ENCODE measurements around the gene RAB24.
"Not testable (repeated sequence)": the region's sequence is repeated elsewhere in the genome, so short reads cannot be mapped to it uniquely, and the experiment has no call there.

The RAB24 gene

GRCh38 chr5:177290816-177291596 lies 12.5 kb downstream of the RAB24 start:
- no peak for DNase-seq

DNA sequence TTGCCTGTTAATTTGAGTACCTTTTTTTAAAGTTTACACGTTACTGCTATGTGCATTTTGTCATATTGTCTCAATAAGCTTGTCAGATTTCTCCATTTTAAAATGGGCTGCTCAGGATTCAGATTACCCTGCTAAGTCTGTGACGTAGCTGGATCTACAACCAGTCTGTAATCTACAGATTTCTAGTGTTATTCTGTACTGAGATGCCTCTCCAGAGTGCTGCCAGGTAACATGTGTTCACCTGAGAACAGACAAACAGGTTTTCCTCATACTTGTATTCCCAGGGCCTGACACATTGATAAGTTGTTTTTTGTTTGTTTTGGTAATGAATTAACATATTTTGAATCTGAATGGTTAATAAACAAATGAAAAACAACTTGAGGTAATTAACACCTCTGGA lies 15.3 kb downstream of the RAB24 start:
- DNase-seq = no peak

DNA sequence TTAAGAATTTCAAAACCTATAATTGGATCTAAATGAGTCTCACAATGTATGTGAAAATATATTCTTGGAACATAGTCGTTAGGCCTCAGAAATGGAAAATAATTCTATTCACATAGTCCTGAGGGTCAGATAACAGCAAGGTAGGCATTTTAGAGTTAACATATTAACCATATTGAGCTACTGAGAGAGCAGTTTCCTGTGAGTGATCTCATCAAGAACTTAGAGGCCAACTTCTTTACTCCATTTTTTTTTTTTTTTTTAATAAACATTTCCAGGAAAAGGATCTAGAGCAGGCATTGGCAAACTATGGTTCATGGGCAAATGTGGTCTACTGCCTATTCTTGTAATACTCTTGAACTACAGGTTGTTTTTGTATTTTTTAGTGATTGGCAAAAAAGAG lies 26.6 kb downstream of the RAB24 start:
- no peak for DNase-seq

- no peak for DNase-seq
Measured at GRCh38 chr5:177275883-177276282, 27.6 kb downstream of the RAB24 start.

DNA sequence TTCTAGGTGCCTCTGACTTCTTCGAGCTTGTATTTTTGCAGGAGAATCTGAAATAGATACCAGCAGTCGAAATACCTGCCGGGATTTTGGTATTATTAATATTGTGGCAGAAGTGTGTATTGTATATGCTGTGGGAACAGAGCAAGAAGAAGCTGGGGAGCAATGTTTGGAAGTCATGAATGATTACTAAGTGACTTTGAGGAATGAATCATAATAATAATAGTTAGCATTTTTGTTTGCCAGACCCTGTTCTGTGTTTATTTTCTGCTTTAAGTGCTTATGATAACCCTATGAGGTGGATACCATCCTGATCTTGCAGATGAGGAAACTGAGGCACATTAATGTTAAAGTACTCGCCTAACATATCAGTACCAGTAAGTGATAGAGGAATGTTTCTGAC lies 32.4 kb downstream of the RAB24 start:
- DNase-seq = no peak

DNA sequence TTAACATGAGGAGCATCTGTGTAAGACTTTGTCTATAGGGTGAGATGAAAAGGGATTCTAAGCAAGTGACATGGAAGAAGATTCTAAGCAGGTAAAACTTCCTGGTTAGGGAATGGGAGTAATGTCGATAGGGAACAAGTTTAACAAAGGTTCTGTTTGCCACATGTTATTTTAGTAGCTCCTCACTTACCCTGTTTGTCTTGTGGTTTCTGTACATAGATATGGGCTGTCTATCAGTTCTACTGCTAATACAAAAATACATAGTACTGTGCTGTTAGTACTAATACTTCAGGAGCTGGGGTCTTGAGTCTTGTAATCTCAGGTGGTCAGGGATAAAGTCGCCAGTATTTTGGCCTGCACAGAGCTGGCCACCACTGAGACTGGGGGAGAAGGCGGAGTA lies 32.9 kb downstream of the RAB24 start:
- no peak for DNase-seq

- no peak for DNase-seq
Measured at GRCh38 chr5:177269976-177270375, 33.5 kb downstream of the RAB24 start.

- DNase-seq = no peak
Measured at GRCh38 chr5:177269232-177269895, 34.2 kb downstream of the RAB24 start.

- DNase-seq = no peak
Measured at GRCh38 chr5:177265395-177265794, 38.1 kb downstream of the RAB24 start.

- no peak for DNase-seq
Measured at GRCh38 chr5:177264178-177264577, 39.3 kb downstream of the RAB24 start.

DNA sequence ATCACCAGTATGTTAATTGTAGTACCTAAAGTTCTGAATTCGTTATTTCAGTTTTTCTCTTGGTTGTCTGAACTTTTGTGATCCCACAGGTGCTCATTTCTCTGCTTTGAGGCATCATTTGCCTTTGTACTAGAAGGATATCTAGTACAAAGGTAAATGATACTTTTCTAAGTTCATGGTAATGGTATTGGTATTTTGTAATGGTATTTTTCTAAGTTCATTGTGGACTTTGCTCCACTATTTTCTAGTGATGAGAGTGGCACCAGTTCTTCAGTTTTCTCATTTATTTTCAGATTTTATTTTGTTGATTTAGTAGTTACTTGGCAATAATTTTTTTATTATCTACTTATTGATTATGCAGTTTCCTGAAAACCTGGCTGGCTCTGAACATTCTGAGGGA lies 42.0 kb downstream of the RAB24 start:
- DNase-seq = no peak

GRCh38 chr5:177260961-177261360 lies 42.6 kb downstream of the RAB24 start:
- DNase-seq = no peak

DNA sequence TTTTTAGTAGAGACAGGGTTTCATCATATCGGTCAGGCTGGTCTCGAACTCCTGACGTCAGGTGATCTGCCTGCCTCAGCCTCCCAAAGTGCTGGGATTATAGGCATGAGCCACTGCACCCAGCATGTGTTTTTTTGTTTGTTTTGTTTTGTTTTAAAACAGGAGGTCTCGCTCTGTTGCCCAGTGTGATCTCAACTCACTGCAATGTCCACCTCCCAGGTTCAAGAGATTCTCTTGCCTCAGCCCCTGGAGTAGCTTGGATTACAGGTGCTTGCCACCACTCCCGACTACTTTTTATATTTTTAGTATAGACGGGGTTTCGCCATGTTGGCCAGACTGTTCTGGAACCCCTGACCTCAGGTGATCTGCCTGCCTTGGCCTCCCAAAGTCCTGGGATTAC lies 44.8 kb downstream of the RAB24 start:
- DNase-seq = not testable (repeated sequence)

DNA sequence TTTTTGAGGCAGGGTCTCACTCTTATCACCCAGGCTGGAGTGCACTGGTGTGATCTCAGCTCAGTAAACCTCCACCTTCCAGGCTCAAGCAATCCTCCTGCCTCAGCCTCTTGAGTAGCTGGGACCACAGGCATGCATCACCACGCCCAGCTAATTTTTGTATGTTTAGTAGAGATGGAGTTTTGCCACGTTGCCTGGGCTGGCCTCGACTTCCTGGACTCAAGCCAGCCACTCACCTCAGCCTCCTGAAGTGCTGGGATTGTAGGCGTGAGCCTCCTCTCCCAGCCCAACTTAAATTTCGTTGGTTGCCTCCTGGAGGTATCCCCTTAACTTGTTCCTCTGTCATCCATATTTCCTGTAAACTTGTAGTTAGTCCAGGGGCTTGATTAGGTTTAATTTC lies 47.2 kb downstream of the RAB24 start:
- no peak for DNase-seq

DNA sequence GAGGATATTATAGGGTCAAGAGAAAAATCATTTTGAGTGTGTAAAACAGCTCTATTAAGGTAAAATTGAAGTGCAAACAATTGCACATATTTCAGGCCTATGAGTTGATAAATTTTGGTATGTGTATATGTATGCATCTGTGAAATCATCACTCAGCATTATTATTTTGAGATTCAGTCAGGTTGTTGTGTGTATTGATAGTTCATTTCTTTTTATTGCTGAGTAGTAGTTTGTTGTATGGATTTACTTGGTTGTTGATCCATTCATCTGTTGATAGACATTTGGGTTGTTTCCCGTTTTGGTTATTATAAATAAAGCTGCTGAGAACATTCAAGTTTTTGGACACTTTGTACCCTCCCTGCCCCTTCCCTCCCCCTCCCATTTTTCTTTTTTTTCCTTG lies 50.3 kb downstream of the RAB24 start:
- DNase-seq = no peak

All from NCI-H446 treated with DMSO at 0.1 percent for 48 hours (cell line).